Endothelial cell of umbilical vein (primary cell): ENCODE data around the gene TENM4. TPM values are rescaled to one million over a fixed set of nuclear protein-coding genes. Genes with fewer than 3 reads are reported as not detected.

Experiments used
- BruUV-seq: library from RNA; stranded (reverse); fragments of 400-500 nt; replicated peaks from 2 replicates; lab custom pipeline; 2021; lab: Mats Ljungman, UMichigan
- CTCF ChIA-PET: fragments of 300-600, 350-600 bp; sonication (Branson Sonifier 250); formaldehyde crosslinking; loops from one replicate; lab custom pipeline; 2021; ENCODE audit warnings: antibody characterized with exemption, inconsistent platforms; lab: Charles Lee
- POLR2A ChIA-PET: fragments of 300-600, 350-600 bp; sonication (Branson Sonifier 250); formaldehyde crosslinking; loops from one replicate; lab custom pipeline; 2021; ENCODE audit warnings: antibody characterized with exemption, inconsistent platforms; lab: Charles Lee
- DNase-seq: peaks from one replicate; pipeline ENCODE4 v3.0.0-alpha.2; 2011; ENCODE audit warnings: low read depth, low spot score
- FAIRE-seq: peaks from 2 replicates; lab custom pipeline; 2011; peaks lifted over from hg19 to GRCh38; lab: Jason Lieb, UNC
- H2AFZ ChIP-seq: 2 replicates; pipeline ENCODE4 v1.6.0; 2012; ENCODE audit warnings: low read depth, low read length, control low read depth, inconsistent platforms
- H3K27ac ChIP-seq: 2 replicates; pipeline ENCODE4 v1.5.1; 2011; ENCODE audit warnings: low read depth, mild to moderate bottlenecking, control low read depth, low read length, moderate library complexity; ENCODE audit not compliant: insufficient read depth
- H3K27me3 ChIP-seq, 2 experiments: 2 replicates each; pipeline versions ENCODE4 v1.6.0 to v1.6.1; 2011; ENCODE audit warnings: low read length in 2 of 2, mixed read lengths in 1 of 2; ENCODE audit not compliant: control insufficient read depth in 2 of 2, insufficient read depth in 2 of 2
- H3K36me3 ChIP-seq, 2 experiments: 2 replicates in 1 of 2; 3 replicates in 1 of 2; pipeline ENCODE4 v1.5.1; 2011; ENCODE audit warnings: low read length in 2 of 2, mild to moderate bottlenecking in 1 of 2, moderate library complexity in 1 of 2; ENCODE audit not compliant: control insufficient read depth in 2 of 2, insufficient read depth in 2 of 2; ENCODE audit errors: extremely low read depth in 1 of 2
- H3K4me1 ChIP-seq: 3 replicates; pipeline ENCODE4 v1.5.1; 2011; ENCODE audit warnings: mild to moderate bottlenecking, low read length; ENCODE audit not compliant: control insufficient read depth, insufficient read depth; ENCODE audit errors: extremely low read depth
- H3K4me2 ChIP-seq: 2 replicates; pipeline ENCODE4 v1.6.1; 2011; ENCODE audit warnings: low read length, control low read depth, mixed read lengths; ENCODE audit not compliant: insufficient read depth
- H3K4me3 ChIP-seq, 3 experiments: fragments of 200-600 bp in 1 of 3; sonication (generic), shearing (Covaris generic) in 1 of 3; replicated peaks in 1 of 3; 2 replicates each; pipeline ENCODE4 v1.5.1; 2011 to 2016; ENCODE audit warnings: control low read depth in 3 of 3, low read length in 3 of 3, mild to moderate bottlenecking in 2 of 3, inconsistent platforms in 1 of 3, low read depth in 1 of 3, moderate library complexity in 1 of 3; ENCODE audit not compliant: insufficient read depth in 1 of 3
- H3K79me2 ChIP-seq: 2 replicates; pipeline ENCODE4 v1.6.0; 2012; ENCODE audit warnings: low read length, inconsistent platforms; ENCODE audit not compliant: control insufficient read depth, insufficient read depth
- H3K9ac ChIP-seq: replicated peaks from 2 replicates; pipeline ENCODE3; 2011; ENCODE audit warnings: low read length, control low read depth; ENCODE audit not compliant: insufficient read depth; ENCODE audit errors: extremely low read depth
- H3K9me1 ChIP-seq: replicated peaks from 3 replicates; pipeline ENCODE4 v1.6.0; 2011; ENCODE audit warnings: mild to moderate bottlenecking, low read length; ENCODE audit not compliant: control insufficient read depth, insufficient read depth; ENCODE audit errors: extremely low read depth
- H3K9me3 ChIP-seq: replicated peaks from 2 replicates; pipeline ENCODE4 v1.5.1; 2012; ENCODE audit warnings: low read length, inconsistent platforms; ENCODE audit not compliant: control insufficient read depth, insufficient read depth
- H4K20me1 ChIP-seq: replicated peaks from 2 replicates; pipeline ENCODE3; 2011; ENCODE audit warnings: mild to moderate bottlenecking, low read length; ENCODE audit not compliant: control insufficient read depth, insufficient read depth; ENCODE audit errors: extremely low read depth
- EZH2 ChIP-seq: IDR thresholded peaks from 2 replicates; pipeline ENCODE4 v1.6.1; 2012; ENCODE audit warnings: borderline replicate concordance, low read depth, mild to moderate bottlenecking, moderate library complexity, low read length, inconsistent platforms; ENCODE audit not compliant: severe bottlenecking
- FOS ChIP-seq: IDR thresholded peaks from 2 replicates; pipeline ENCODE4 v1.6.1; 2011; ENCODE audit warnings: mild to moderate bottlenecking, low read length, moderate library complexity, borderline replicate concordance; ENCODE audit not compliant: insufficient read depth
- GATA2 ChIP-seq: IDR thresholded peaks from 2 replicates; pipeline ENCODE4 v1.7.0; 2011; ENCODE audit warnings: low read depth, mild to moderate bottlenecking, moderate library complexity, mixed read lengths, low read length; ENCODE audit not compliant: insufficient read length, insufficient read depth
- dilution Hi-C: fragments of 300-500 bp; cut with MboI; formaldehyde crosslinking; loops from one replicate; pipeline ENCODE4 v1.15.0; 2019; ENCODE audit warnings: low sequenced_read_pairs; ENCODE audit not compliant: extremely low pct_ligation_motif_present
- intact Hi-C: fragments of 100-400 bp; cut with micrococcal nuclease; formaldehyde crosslinking; loops from one replicate; pipeline ENCODE4 v1.10.0; 2022
- polyA plus RNA-seq, 4 experiments: library from polyadenylated mRNA; depleted of rRNA in 3 of 4; stranded (reverse) in 3 of 4; unstranded in 1 of 4; fragments of >200 nt; gene quantifications; 2 replicates each; pipeline versions ENCODE4 v1.2.1 to v1.2.3, GENCODE V29; 2011 to 2012; ENCODE audit warnings: missing spikeins in 1 of 4
- total RNA-seq: library from RNA; stranded (reverse); gene quantifications from 2 replicates; pipeline ENCODE4 v1.2.3, GENCODE V29; 2021
- TF ChIP-seq, protein P1 (sequence below), 2 donors: IDR thresholded peaks; 1 replicate in 1 of 2; 2 replicates in 1 of 2; pipeline ENCODE4 v1.5.1; 2011; ENCODE audit warnings: low read length in 2 of 2, mild to moderate bottlenecking in 2 of 2, moderate library complexity in 2 of 2, control low read depth in 1 of 2, inconsistent platforms in 1 of 2, low read depth in 1 of 2; ENCODE audit not compliant: insufficient read depth in 1 of 2; ENCODE audit errors: extremely low read depth in 1 of 2

The TENM4 gene
- total and polyA plus RNA-seq, 2 donors (not counting 3 experiments of a cell fraction or from before 2014, with no cell fraction given): 0.06 to 0.27 TPM

DNA sequence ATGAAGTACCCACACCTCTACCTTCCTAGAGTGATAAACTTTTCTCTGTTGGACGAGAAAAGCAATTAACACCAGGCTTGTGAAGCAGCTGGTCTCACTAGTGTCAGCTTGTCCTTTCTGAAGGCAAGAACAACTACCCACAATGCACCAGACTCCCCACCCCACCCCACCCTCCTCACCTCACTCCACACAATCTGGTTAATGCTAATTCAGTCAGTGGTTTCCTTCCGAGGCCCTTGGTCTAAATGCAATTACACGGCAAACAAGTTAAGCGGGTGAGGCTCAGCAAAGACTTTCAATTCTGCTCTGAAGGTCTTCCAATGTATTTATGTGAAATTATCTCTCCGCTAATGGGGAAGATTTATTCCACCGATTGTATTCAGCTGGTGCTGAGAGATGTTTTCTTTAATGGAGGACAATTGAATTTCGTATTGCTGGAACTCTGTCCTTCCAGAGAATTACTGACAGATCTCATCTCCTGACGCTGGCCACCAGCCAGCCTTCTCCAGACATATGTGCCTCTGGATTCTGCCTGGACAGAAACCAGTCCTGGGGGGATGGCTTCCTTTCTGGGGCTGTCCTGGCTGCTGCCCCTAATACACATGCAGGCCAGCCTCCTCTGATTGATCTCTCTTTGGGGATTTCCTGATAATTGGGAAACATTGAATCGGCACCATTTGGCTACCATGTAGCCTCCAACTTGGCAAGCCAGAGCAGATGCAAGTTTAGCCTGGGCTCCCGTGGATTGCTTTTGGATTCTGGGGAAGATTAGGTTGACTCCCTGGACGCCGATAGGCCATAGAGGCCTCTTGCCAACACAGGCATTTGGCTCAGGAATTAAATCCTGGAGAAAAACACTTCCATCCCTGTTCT lies 700.4 kb downstream of the TENM4 start:
- no peaks in the 10 kb centered on the region for H3K27me3 ChIP-seq
- ChIA-PET CTCF (interaction anchor here (1.1 kb wide), 1 partner anchor 24 kb away, joined by 3 read pairs; no protein-coding TSS in a partner anchor), POLR2A (no interaction called here)
- FAIRE-seq: no peak
- no peaks in the 10 kb centered on the region for H3K9me3 ChIP-seq
- H3K4me2 ChIP-seq: no peak overlapping the region
- H3K9ac ChIP-seq: no peak overlapping the region
- BruUV-seq: no TSS peak
- no peaks in the 10 kb centered on the region for H3K9me1 ChIP-seq
- H4K20me1 ChIP-seq: no peaks in the 10 kb centered on the region
- H3K27ac ChIP-seq: no peak overlapping the region
- dilution Hi-C loops: no loop called here
- H3K36me3 ChIP-seq: no peaks in the 10 kb centered on the region
- H3K79me2 ChIP-seq: no peaks in the 10 kb centered on the region
- DNase-seq: no peak
- intact Hi-C loops: no loop called here
- H3K4me1 ChIP-seq: no peaks in the 10 kb centered on the region
- no peak for TF ChIP-seq EZH2
- TF ChIP-seq GATA2: no peak
- TF ChIP-seq FOS: no peak
- TF ChIP-seq, protein P1, sequence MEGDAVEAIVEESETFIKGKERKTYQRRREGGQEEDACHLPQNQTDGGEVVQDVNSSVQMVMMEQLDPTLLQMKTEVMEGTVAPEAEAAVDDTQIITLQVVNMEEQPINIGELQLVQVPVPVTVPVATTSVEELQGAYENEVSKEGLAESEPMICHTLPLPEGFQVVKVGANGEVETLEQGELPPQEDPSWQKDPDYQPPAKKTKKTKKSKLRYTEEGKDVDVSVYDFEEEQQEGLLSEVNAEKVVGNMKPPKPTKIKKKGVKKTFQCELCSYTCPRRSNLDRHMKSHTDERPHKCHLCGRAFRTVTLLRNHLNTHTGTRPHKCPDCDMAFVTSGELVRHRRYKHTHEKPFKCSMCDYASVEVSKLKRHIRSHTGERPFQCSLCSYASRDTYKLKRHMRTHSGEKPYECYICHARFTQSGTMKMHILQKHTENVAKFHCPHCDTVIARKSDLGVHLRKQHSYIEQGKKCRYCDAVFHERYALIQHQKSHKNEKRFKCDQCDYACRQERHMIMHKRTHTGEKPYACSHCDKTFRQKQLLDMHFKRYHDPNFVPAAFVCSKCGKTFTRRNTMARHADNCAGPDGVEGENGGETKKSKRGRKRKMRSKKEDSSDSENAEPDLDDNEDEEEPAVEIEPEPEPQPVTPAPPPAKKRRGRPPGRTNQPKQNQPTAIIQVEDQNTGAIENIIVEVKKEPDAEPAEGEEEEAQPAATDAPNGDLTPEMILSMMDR (IDR thresholded peaks at IDR 0.05; ENCODE audit: extremely low read depth in 1 of 2, insufficient read depth in 1 of 2, low read depth in 1 of 2, low read length in 2 of 2): no peak
- no peak overlapping the region for H2AFZ ChIP-seq
- H3K4me3 ChIP-seq: no peak overlapping the region
